ENCODE data around the gene IL24.

- TF ChIP-seq CTCF (optimal IDR thresholded peaks at IDR 0.05 in 1 of 3, IDR thresholded peaks at IDR 0.05 in 1 of 3, conservative IDR thresholded peaks at IDR 0.05 in 1 of 3; ENCODE audit: extremely low read depth in 1 of 3, insufficient read depth in 2 of 3, low read length in 3 of 3) (no peak), EZH2 (IDR thresholded peaks at IDR 0.05; ENCODE audit: low read length) (no peak)
These were observed 54.3 kb downstream of the IL24 start for GRCh38 chr1:206951318-206952100.
